HL-60 (cell line): ENCODE results near the gene CDK12.

Source experiments
- DNase-seq, 2 experiments: peaks; one replicate each; pipeline ENCODE4 v3.0.0-alpha.2; 2010 to 2020; ENCODE audit warnings: low read depth in 1 of 2, low spot score in 1 of 2
- H3K27ac ChIP-seq: fragments of 250-450 bp; sonication (Bioruptor Pico); replicated peaks from 2 replicates; pipeline ENCODE4 v1.5.1; 2020; ENCODE audit warnings: mild to moderate bottlenecking, moderate library complexity
- H3K27me3 ChIP-seq: fragments of 250-450 bp; sonication (Bioruptor Pico); 2 replicates; pipeline ENCODE4 v1.5.1; 2021; ENCODE audit warnings: mild to moderate bottlenecking, moderate library complexity; ENCODE audit not compliant: insufficient read depth, poor library complexity, severe bottlenecking
- H3K4me3 ChIP-seq: replicated peaks from 2 replicates; pipeline ENCODE4 v1.5.1; 2011; ENCODE audit warnings: mild to moderate bottlenecking, control low read depth, low read length; ENCODE audit not compliant: insufficient read depth
- CTCF ChIP-seq: IDR thresholded peaks from one replicate; pipeline ENCODE4 v1.5.1; 2011; ENCODE audit warnings: low read length, control low read depth, inconsistent platforms; ENCODE audit not compliant: insufficient read depth
- GABPA ChIP-seq: IDR thresholded peaks from 2 replicates; pipeline ENCODE4 v1.6.1; 2012; ENCODE audit warnings: low read depth
- POLR2AphosphoS5 ChIP-seq: IDR thresholded peaks from 2 replicates; pipeline ENCODE4 v1.6.1; 2012; ENCODE audit warnings: low read depth
- REST ChIP-seq: IDR thresholded peaks from 2 replicates; pipeline ENCODE4 v1.6.1; 2012; ENCODE audit warnings: low read depth; ENCODE audit not compliant: insufficient replicate concordance
- SPI1 ChIP-seq: IDR thresholded peaks from 2 replicates; pipeline ENCODE4 v1.6.1; 2012; ENCODE audit warnings: low read depth, mild to moderate bottlenecking, borderline replicate concordance

The CDK12 gene

GRCh38 chr17:39538866-39539265 lies 77.6 kb downstream of the CDK12 start:
- DNase-seq = peak; percentile 35 to 64
- TF ChIP-seq SPI1 (peak; percentile 6; the same call in 1 of the 2 replicates), CTCF (no peak), POLR2AphosphoS5 (peak; percentile 37; the same call in 1 of the 2 replicates)
- H3K27me3 ChIP-seq = no peaks in the 10 kb centered on the region
- peak overlapping the region; percentile 45 for H3K27ac ChIP-seq
- H3K4me3 ChIP-seq = no peak overlapping the region

DNA sequence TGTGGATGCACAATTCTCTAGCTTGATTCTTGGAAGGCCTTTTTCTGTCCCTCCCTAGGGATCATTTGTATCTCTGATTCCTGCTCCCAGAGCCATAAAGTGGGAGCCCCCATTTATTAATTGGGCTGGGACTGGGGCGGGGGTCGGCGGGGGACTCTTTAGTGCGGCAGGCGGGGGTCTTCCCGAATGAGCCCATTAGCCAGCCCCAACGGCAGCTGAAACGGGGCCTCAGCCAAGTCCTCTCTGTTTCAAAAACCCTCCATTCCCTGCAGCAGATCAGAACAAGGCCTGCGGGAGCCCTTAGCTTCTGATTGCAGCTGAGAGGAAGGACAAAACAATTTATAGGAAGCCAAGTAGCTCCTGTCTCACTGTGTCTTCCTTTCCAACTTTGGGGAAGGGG lies 79.3 kb downstream of the CDK12 start:
- H3K27me3 ChIP-seq = no peaks in the 10 kb centered on the region

DNA sequence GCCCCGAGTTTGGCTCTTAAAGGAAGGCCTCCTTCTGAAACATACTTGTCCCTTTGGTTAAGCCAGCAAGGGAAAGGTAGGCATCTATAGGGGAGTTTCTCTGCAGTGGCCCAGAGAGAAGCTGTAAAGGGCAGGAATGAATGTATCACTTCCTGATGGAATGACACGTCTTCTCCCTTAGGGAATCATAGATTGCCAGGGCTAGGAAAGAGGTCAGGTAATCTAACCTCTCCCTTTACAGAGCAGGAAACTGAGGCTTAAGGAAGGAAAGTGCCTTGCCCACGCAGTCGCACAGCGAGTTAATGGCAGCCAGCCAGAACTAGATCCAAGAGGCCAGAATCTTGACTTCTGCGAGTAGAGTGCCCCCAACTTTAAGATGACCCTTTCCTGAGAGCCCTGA lies 80.4 kb downstream of the CDK12 start:
- H3K27me3 ChIP-seq = no peaks in the 10 kb centered on the region
- DNase-seq = no peak
- TF ChIP-seq POLR2AphosphoS5 = no peak
- H3K4me3 ChIP-seq = no peak overlapping the region
- no peak overlapping the region for H3K27ac ChIP-seq

More for the DNA sequence above, 79.3 kb downstream of the CDK12 start:
- Histone ChIP-seq H3K27ac (no peak overlapping the region), H3K4me3 (no peak overlapping the region)
- no peak for DNase-seq
- TF ChIP-seq POLR2AphosphoS5 = no peak
- no peak for TF ChIP-seq SPI1
- TF ChIP-seq CTCF = no peak
- TF ChIP-seq GABPA = no peak
- no peak for TF ChIP-seq REST

GRCh38 chr17:39543176-39543575 lies 81.9 kb downstream of the CDK12 start:
- DNase-seq = no peak
- Histone ChIP-seq H3K27ac (no peak overlapping the region), H3K27me3 (no peaks in the 10 kb centered on the region), H3K4me3 (no peak overlapping the region)
- TF ChIP-seq CTCF (no peak), SPI1 (no peak), POLR2AphosphoS5 (no peak), REST (no peak), GABPA (no peak)
